Transverse colon (tissue), 4 donors: ENCODE measurements around the gene GRM7.

ENCODE experiments used
- CTCF ChIP-seq, 5 experiments: fragments of 200-600 bp in 3 of 5; fragments of 450-650 bp in 2 of 5; sonication (generic) in 3 of 5; IDR thresholded peaks; 1 replicate in 2 of 5; 2 replicates in 3 of 5; pipeline ENCODE4 v1.5.1; 2016 to 2017; ENCODE audit warnings: antibody characterized with exemption in 5 of 5, inconsistent platforms in 3 of 5, mild to moderate bottlenecking in 2 of 5, moderate library complexity in 1 of 5
- POLR2AphosphoS5 ChIP-seq, 3 donors: sonication (generic); formaldehyde crosslinking; IDR thresholded peaks; one replicate each; pipeline ENCODE4 v1.6.1; 2016; ENCODE audit warnings: antibody characterized with exemption in 3 of 3

GRCh38 chr3:6862041-6862879 lies 1.3 kb downstream of the GRM7 start:
- TF ChIP-seq POLR2AphosphoS5 (IDR thresholded peaks at IDR 0.05) (no peak), CTCF (IDR thresholded peaks at IDR 0.05) (no peak)
